H1 (cell line): ENCODE data around the gene TOM1L2. TPM values are rescaled to one million over a fixed set of nuclear protein-coding genes. Genes with fewer than 3 reads are reported as not detected.

Source experiments
- HDAC2 ChIP-seq, 2 experiments: fragments of 300-600 bp in 1 of 2; sonication (generic) in 1 of 2; IDR thresholded peaks; 2 replicates each; pipeline ENCODE4 v1.6.1; 2011 to 2012; ENCODE audit warnings: low read depth in 2 of 2, low read length in 2 of 2, mild to moderate bottlenecking in 2 of 2, moderate library complexity in 2 of 2, borderline replicate concordance in 1 of 2, inconsistent platforms in 1 of 2
- HDAC6 ChIP-seq: IDR thresholded peaks from one replicate; pipeline ENCODE4 v1.7.1; 2012; ENCODE audit warnings: low read depth, mild to moderate bottlenecking, inconsistent platforms, low read length, moderate library complexity
- RFX5 ChIP-seq: IDR thresholded peaks from 2 replicates; pipeline ENCODE4 v1.6.1; 2011; ENCODE audit warnings: low read depth, low read length, improper control_type of control experiment, borderline replicate concordance
- SP1 ChIP-seq: IDR thresholded peaks from 2 replicates; pipeline ENCODE4 v1.6.1; 2011; ENCODE audit warnings: low read depth, low read length
- SUZ12 ChIP-seq: fragments of 200-600 bp; sonication (generic); IDR thresholded peaks from 2 replicates; pipeline ENCODE4 v1.6.1; 2012; ENCODE audit warnings: mild to moderate bottlenecking, inconsistent platforms, low read length, moderate library complexity, mixed read lengths
- polyA plus RNA-seq, 7 experiments: library from polyadenylated mRNA; depleted of rRNA in 3 of 7; stranded (reverse) in 5 of 7; unstranded in 2 of 7; fragments of >200 nt in 5 of 7; fragments of 200-250 nt in 2 of 7; gene quantifications; 1 replicate in 5 of 7; 2 replicates in 1 of 7; 4 replicates in 1 of 7; pipeline versions ENCODE4 v1.2.1 to v1.2.3, GENCODE V29; 2011 to 2013; ENCODE audit warnings: missing spikeins in 2 of 7, mixed read lengths in 2 of 7
- total RNA-seq: library from RNA; stranded (reverse); fragmentation: NEBNext Ultra II Directional; extraction: Animal tissue kit (Norgen Biotek cat#: 25700); gene quantifications from 2 replicates; pipeline ENCODE4 v1.2.1, GENCODE V29; 2021
- TF ChIP-seq, protein P1 (sequence below), 3 experiments: IDR thresholded peaks; 1 replicate in 2 of 3; 2 replicates in 1 of 3; pipeline versions ENCODE4 v1.5.1 to v1.6.1; 2011; ENCODE audit warnings: low read length in 3 of 3, mild to moderate bottlenecking in 3 of 3, inconsistent platforms in 2 of 3, low read depth in 1 of 3, moderate library complexity in 1 of 3; ENCODE audit not compliant: insufficient read depth in 1 of 3; ENCODE audit errors: control extremely low read depth in 1 of 3

TOM1L2 gene
- total and polyA plus RNA-seq, 2 of the 8 experiments (the other 6 are each of a cell fraction or from before 2014, with no cell fraction given): 2.0 to 3.4 TPM

DNA sequence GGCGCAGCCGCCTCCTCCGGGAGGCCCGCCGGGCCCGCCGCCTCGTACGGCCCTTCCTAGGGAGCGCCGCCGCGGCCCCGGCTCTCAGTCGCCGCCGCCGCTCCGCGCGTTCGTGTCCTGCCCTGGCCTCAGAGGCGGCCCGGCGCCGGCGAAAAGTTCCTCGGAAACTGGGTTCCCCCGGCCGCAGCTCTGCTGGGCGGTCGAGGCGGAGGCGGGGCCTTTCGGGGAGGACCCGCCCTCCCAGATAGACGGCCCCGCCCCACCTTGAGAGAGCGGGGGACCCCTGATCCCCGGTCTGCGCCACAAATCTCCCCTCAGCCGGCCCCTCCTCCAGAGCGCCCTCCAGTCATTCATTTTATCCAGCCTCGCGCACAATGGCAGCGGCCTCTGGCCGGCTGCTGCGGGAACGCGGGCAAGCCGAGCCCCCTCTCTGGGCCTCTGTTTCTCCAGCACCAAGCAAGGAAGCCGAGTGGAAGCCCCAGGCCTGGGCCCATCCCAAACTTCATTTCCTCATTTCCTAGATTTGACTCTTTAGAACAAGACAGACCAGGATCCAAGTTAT lies 135.3 kb downstream of the TOM1L2 start, which contains the start of gene SREBF1 (continued):
- TF ChIP-seq, protein P1, sequence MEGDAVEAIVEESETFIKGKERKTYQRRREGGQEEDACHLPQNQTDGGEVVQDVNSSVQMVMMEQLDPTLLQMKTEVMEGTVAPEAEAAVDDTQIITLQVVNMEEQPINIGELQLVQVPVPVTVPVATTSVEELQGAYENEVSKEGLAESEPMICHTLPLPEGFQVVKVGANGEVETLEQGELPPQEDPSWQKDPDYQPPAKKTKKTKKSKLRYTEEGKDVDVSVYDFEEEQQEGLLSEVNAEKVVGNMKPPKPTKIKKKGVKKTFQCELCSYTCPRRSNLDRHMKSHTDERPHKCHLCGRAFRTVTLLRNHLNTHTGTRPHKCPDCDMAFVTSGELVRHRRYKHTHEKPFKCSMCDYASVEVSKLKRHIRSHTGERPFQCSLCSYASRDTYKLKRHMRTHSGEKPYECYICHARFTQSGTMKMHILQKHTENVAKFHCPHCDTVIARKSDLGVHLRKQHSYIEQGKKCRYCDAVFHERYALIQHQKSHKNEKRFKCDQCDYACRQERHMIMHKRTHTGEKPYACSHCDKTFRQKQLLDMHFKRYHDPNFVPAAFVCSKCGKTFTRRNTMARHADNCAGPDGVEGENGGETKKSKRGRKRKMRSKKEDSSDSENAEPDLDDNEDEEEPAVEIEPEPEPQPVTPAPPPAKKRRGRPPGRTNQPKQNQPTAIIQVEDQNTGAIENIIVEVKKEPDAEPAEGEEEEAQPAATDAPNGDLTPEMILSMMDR (IDR thresholded peaks at IDR 0.05; ENCODE audit: control extremely low read depth in 1 of 3, insufficient read depth in 1 of 3, low read depth in 1 of 3, low read length in 3 of 3): no peak
- TF ChIP-seq HDAC2 (IDR thresholded peaks at IDR 0.05; ENCODE audit: borderline replicate concordance in 1 of 2, low read depth in 2 of 2, low read length in 2 of 2) (no peak), SUZ12 (no peak), RFX5 (no peak), SP1 (peak; percentile 55; the same call in 1 of the 2 replicates), HDAC6 (no peak)
